Thymus (tissue), 11 donors: ENCODE measurements around the gene ANKRD65. TPM values are rescaled to one million over a fixed set of nuclear protein-coding genes. Genes with fewer than 3 reads are reported as not detected.

Experiments used
- DNase-seq, 9 donors: peaks; one replicate each; pipeline ENCODE4 v3.0.0-alpha.2; 2013; ENCODE audit warnings: low spot score in 9 of 9, low read depth in 6 of 9, missing footprints in 1 of 9
- H3K27ac ChIP-seq, 2 donors: one replicate each; pipeline ENCODE4 v1.5.1; 2013; ENCODE audit warnings: control low read depth in 1 of 2, low read depth in 1 of 2, low read length in 1 of 2, mild to moderate bottlenecking in 1 of 2, moderate library complexity in 1 of 2
- H3K27me3 ChIP-seq, 2 donors: one replicate each; pipeline ENCODE4 v1.5.1; 2013; ENCODE audit warnings: low read length in 1 of 2; ENCODE audit not compliant: control insufficient read depth in 2 of 2, insufficient read depth in 1 of 2
- H3K36me3 ChIP-seq, 2 donors: one replicate each; pipeline ENCODE4 v1.5.1; 2013; ENCODE audit warnings: low read length in 1 of 2, mild to moderate bottlenecking in 1 of 2, moderate library complexity in 1 of 2; ENCODE audit not compliant: control insufficient read depth in 2 of 2, insufficient read depth in 2 of 2
- H3K4me1 ChIP-seq, 2 donors: one replicate each; pipeline ENCODE4 v1.5.1; 2013; ENCODE audit warnings: low read length in 2 of 2; ENCODE audit not compliant: control insufficient read depth in 2 of 2, insufficient read depth in 2 of 2
- H3K4me3 ChIP-seq, 2 donors: one replicate each; pipeline ENCODE4 v1.5.1; 2013; ENCODE audit warnings: low read length in 2 of 2, control low read depth in 1 of 2, mild to moderate bottlenecking in 1 of 2
- H3K9me3 ChIP-seq, 2 donors: one replicate each; pipeline ENCODE4 v1.5.1; 2013; ENCODE audit warnings: low read length in 1 of 2, mild to moderate bottlenecking in 1 of 2; ENCODE audit not compliant: control insufficient read depth in 2 of 2, insufficient read depth in 1 of 2
- WGBS: extraction: QIAGEN DNeasy Blood & Tissue Kit; methylation state at CpG from one replicate; pipeline ENCODE4 v1.1.7; 2013; 5-methylcytosine and 5-hydroxymethylcytosine counted together
- polyA plus RNA-seq: library from polyadenylated mRNA; stranded (reverse); fragments of 200-250 nt; gene quantifications from one replicate; pipeline ENCODE4 v1.2.3, GENCODE V29; 2013
- total RNA-seq: library from RNA; stranded (reverse); fragments of 120-200 nt; gene quantifications from one replicate; pipeline ENCODE4 v1.2.4, GENCODE V29; 2013
- donor health status: healthy.

ANKRD65 gene
- total and polyA plus RNA-seq, 2 donors, result 7.9 to 16.0 TPM

- Histone ChIP-seq H3K27ac (no peak overlapping the region), H3K36me3 (no peaks in the 10 kb centered on the region), H3K27me3 (peaks cover 34 to 73% of the 10 kb centered on the region in 2 donors), H3K4me1 (peaks cover 10 to 31% of the 10 kb centered on the region in 2 donors), H3K9me3 (peaks cover 0 to 12% of the 10 kb centered on the region in 2 donors), H3K4me3 (no peak overlapping the region)
- WGBS, result 83% methylated on average over 11 of the region's 11 CpGs
- no peak for DNase-seq
These were observed 16.9 kb upstream of the ANKRD65 start for GRCh38 chr1:1437904-1438376.

DNA sequence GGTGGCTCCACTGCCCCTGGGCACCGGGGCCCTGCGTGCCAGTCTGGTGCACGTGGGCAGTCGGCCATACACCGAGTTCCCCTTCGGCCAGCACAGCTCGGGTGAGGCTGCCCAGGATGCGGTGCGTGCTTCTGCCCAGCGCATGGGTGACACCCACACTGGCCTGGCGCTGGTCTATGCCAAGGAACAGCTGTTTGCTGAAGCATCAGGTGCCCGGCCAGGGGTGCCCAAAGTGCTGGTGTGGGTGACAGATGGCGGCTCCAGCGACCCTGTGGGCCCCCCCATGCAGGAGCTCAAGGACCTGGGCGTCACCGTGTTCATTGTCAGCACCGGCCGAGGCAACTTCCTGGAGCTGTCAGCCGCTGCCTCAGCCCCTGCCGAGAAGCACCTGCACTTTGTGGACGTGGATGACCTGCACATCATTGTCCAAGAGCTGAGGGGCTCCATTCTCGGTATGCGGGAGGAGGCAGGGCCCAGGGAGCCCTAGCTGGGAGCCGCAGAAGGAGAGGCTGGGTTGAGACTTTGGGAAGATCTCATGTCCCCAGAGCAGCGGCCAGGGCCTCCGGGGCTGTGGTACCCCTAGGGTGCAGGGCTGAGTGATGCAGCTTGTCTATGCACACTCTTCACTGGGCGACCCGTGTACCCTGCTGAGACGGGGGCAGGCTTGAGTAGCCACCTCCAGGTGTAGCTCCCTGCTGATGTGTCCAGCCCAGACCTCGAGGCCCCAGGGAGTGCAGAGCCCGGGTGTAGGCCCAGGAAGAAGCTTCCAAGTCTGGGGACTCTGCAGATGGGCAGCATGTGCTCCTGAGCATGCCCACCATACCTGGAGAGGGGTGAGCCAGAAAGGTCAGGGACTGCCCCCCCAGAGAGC, 16.2 kb upstream of the ANKRD65 start:
- WGBS, result 94% methylated on average over 31 of the region's 31 CpGs
- DNase-seq, result no peak
- Histone ChIP-seq H3K9me3 (peaks cover 0 to 12% of the 10 kb centered on the region in 2 donors), H3K4me3 (no peak overlapping the region), H3K27me3 (peaks cover 32 to 80% of the 10 kb centered on the region in 2 donors), H3K36me3 (no peaks in the 10 kb centered on the region), H3K4me1 (peaks cover 10 to 31% of the 10 kb centered on the region in 2 donors), H3K27ac (no peak overlapping the region)

DNA sequence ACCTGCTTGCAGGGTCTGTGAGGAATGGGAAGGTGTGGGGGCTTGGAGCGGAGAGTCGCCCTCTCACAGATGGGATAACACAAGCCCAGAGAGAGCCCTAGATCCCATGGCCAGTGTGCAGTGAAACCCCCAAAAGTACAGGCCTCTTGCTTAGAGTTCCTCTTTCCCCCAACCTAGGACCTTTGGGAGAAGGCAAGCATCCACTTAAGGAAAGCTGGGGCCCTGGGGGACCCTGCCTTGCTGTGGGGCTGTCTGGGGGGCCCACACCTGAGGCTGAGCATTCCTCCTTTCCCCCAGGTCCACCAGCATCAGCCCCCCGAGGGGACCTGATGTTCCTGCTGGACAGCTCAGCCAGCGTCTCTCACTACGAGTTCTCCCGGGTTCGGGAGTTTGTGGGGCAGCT, 15.6 kb upstream of the ANKRD65 start:
- H3K27ac ChIP-seq, result no peak overlapping the region
- 98% methylated on average over 7 of the region's 7 CpGs for WGBS
- H3K9me3 ChIP-seq, result peaks cover 0 to 12% of the 10 kb centered on the region in 2 donors
- no peak overlapping the region for H3K4me3 ChIP-seq
- DNase-seq, result no peak
- H3K36me3 ChIP-seq, result no peaks in the 10 kb centered on the region
- H3K4me1 ChIP-seq, result peaks cover 10 to 35% of the 10 kb centered on the region in 2 donors
- H3K27me3 ChIP-seq, result peaks cover 32 to 84% of the 10 kb centered on the region in 2 donors

GRCh38 chr1:1435911-1436629, 15.0 kb upstream of the ANKRD65 start:
- WGBS, result 19% methylated on average over 40 of the region's 40 CpGs
- H3K27me3 ChIP-seq, result peaks cover 32 to 89% of the 10 kb centered on the region in 2 donors
- no peaks in the 10 kb centered on the region for H3K36me3 ChIP-seq
- H3K27ac ChIP-seq, result no peak overlapping the region
- peaks cover 0 to 12% of the 10 kb centered on the region in 2 donors for H3K9me3 ChIP-seq
- DNase-seq, result no peak
- H3K4me1 ChIP-seq, result peaks cover 10 to 31% of the 10 kb centered on the region in 2 donors
- peak overlapping the region in 1 of 2 donors; percentile 44 for H3K4me3 ChIP-seq

DNA sequence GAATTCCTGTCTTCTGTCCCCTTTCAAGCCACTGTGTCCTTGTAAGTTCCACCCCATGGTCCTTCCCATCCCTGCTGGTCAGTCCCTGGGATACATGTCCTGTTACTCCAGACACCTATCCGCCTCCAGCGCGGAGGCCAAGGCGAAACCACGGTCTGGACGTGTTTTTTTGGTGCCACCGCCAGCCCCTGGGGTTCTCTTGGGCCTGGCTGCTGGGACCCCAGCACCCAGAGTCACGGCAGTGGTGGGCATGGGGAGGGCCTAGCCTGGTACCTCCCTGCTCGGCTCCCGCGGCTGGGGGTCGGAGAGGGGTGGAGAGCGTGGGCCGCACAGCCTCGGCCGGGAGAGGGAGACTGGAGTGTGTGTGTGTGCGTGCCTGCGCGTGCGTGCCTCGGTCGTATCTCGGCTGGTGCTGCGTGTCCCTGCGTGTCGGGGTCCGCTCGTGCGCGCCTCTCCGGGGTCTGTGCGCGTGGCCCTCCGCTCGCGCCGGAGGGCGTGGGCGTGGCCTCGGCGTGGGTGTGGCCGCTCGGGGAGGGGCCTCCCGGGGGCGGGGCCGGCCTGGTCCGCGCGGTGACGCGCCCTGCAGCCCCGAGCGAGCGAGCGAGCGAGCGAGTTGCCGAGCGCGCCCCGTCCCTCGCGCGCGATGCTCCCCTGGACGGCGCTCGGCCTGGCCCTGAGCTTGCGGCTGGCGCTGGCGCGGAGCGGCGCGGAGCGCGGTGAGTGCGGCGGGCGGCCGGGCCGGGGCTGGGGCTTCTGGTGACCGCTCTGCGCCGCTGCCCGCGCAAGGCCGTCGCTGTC, 14.2 kb upstream of the ANKRD65 start, which contains the start of gene VWA1:
Gene VWA1, plus strand, starts transcription at position 585 of the 798 bp plus-strand sequence. Its CDS starts 59 bp downstream, at position 644.
- WGBS, result 8% methylated on average over 89 of the region's 89 CpGs
- peaks cover 32 to 89% of the 10 kb centered on the region in 2 donors for H3K27me3 ChIP-seq

GRCh38 chr1:1434824-1435105, 13.7 kb upstream of the ANKRD65 start:
- Histone ChIP-seq H3K4me1 (peaks cover 10 to 35% of the 10 kb centered on the region in 2 donors), H3K36me3 (no peaks in the 10 kb centered on the region), H3K4me3 (no peak overlapping the region), H3K9me3 (peaks cover 0 to 8% of the 10 kb centered on the region in 2 donors), H3K27me3 (peaks cover 32 to 89% of the 10 kb centered on the region in 2 donors), H3K27ac (peak overlapping the region; percentile 62 to 77)
- no peak for DNase-seq
- WGBS, result 60% methylated on average over 4 of the region's 4 CpGs

More for the DNA sequence above, 14.2 kb upstream of the ANKRD65 start, which contains the start of gene VWA1:
- peak in 6 of 9 donors; percentile 33 to 64 (median 50) for DNase-seq
- Histone ChIP-seq H3K27ac (peak within 1 kb of the TSS; percentile 62 to 77), H3K9me3 (peaks cover 0 to 8% of the 10 kb centered on the region in 2 donors), H3K36me3 (no peaks in the 10 kb centered on the region), H3K4me3 (peak within 1 kb of the TSS in 1 of 2 donors; percentile 44), H3K4me1 (peaks cover 10 to 35% of the 10 kb centered on the region in 2 donors)

GRCh38 chr1:1434131-1434823, 13.2 kb upstream of the ANKRD65 start:
- 3% methylated on average over 32 of the region's 32 CpGs for WGBS
- H3K4me1 ChIP-seq, result peaks cover 10 to 35% of the 10 kb centered on the region in 2 donors
- no peaks in the 10 kb centered on the region for H3K36me3 ChIP-seq
- DNase-seq, result no peak
- peaks cover 0 to 8% of the 10 kb centered on the region in 2 donors for H3K9me3 ChIP-seq
- H3K27me3 ChIP-seq, result peaks cover 32 to 94% of the 10 kb centered on the region in 2 donors
- H3K4me3 ChIP-seq, result no peak overlapping the region
- H3K27ac ChIP-seq, result peak overlapping the region; percentile 62 to 77

DNA sequence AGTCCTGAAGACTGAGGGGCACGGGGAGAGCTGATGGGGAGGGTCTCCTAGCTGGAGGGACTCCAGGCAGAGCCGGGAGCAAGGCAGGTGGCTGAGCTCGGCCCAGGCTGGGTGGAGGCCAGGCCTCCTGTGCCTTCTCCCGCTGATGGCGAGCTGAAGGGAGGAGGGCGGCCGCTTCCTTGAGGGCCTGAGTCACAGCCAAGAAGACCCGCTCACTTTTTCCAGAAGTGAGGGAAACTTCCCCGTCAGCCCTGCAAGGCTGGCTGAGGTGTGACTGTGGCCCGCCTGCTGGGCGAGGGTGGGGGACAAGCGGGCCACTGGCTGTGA, 12.7 kb upstream of the ANKRD65 start:
- H3K36me3 ChIP-seq, result no peaks in the 10 kb centered on the region
- peak overlapping the region; percentile 44 to 64 for H3K27ac ChIP-seq
- no peak for DNase-seq
- peaks cover 32 to 94% of the 10 kb centered on the region in 2 donors for H3K27me3 ChIP-seq
- H3K4me1 ChIP-seq, result peaks cover 10 to 35% of the 10 kb centered on the region in 2 donors
- 30% methylated on average over 12 of the region's 12 CpGs for WGBS
- peaks cover 0 to 8% of the 10 kb centered on the region in 2 donors for H3K9me3 ChIP-seq
- H3K4me3 ChIP-seq, result no peak overlapping the region
